Loucy (cell line): ENCODE data around the gene TUT4.

Experiments used
- H2AFZ ChIP-seq: fragments of 200-600 bp; sonication (generic); 2 replicates; pipeline ENCODE4 v1.6.0; 2016; ENCODE audit warnings: antibody characterized with exemption, mild to moderate bottlenecking, low read length, moderate library complexity
- H3F3A ChIP-seq: fragments of 200-600 bp; 2 replicates; pipeline ENCODE4 v1.6.0; 2016; ENCODE audit warnings: antibody characterized with exemption, low read depth, mild to moderate bottlenecking
- H3K27me3 ChIP-seq: fragments of 200-600 bp; sonication (generic); 2 replicates; pipeline ENCODE4 v1.6.1; 2014; ENCODE audit warnings: low read length, mild to moderate bottlenecking; ENCODE audit not compliant: insufficient read depth, poor library complexity, severe bottlenecking
- H3K36me3 ChIP-seq: fragments of 200-600 bp; sonication (generic); 2 replicates; pipeline ENCODE4 v1.6.1; 2016; ENCODE audit warnings: low read length; ENCODE audit not compliant: insufficient read depth
- H3K4me1 ChIP-seq: fragments of 200-600 bp; sonication (generic); 2 replicates; pipeline ENCODE4 v1.5.1; 2014; ENCODE audit warnings: low read length, mild to moderate bottlenecking; ENCODE audit not compliant: insufficient read depth, poor library complexity, severe bottlenecking
- H3K4me2 ChIP-seq: fragments of 200-600 bp; sonication (generic); 2 replicates; pipeline ENCODE4 v1.6.0; 2014; ENCODE audit warnings: antibody characterized with exemption, low read length, low read depth, mild to moderate bottlenecking; ENCODE audit not compliant: poor library complexity, severe bottlenecking
- H3K4me3 ChIP-seq: fragments of 200-600 bp; sonication (generic); 2 replicates; pipeline ENCODE4 v1.5.1; 2014; ENCODE audit warnings: low read length, mild to moderate bottlenecking, mixed read lengths; ENCODE audit not compliant: poor library complexity, severe bottlenecking
- H3K79me2 ChIP-seq: fragments of 200-600 bp; sonication (generic); 2 replicates; pipeline ENCODE4 v1.6.1; 2014; ENCODE audit warnings: low read length; ENCODE audit not compliant: insufficient read depth
- H3K9ac ChIP-seq: fragments of 200-600 bp; sonication (generic); 2 replicates; pipeline ENCODE4 v1.6.0; 2014; ENCODE audit warnings: mild to moderate bottlenecking, low read depth, low read length, moderate library complexity; ENCODE audit not compliant: poor library complexity, severe bottlenecking
- H3K9me2 ChIP-seq: fragments of 200-600 bp; sonication (generic); replicated peaks from 2 replicates; pipeline ENCODE4 v1.6.1; 2016; ENCODE audit warnings: low read depth, low read length, mixed read lengths
- H3K9me3 ChIP-seq: fragments of 200-600 bp; sonication (generic); 2 replicates; pipeline ENCODE4 v1.6.1; 2014; ENCODE audit warnings: mild to moderate bottlenecking, antibody characterized with exemption, low read length, low read depth; ENCODE audit not compliant: insufficient read depth
- H4K20me1 ChIP-seq: fragments of 200-600 bp; sonication (generic); 2 replicates; pipeline ENCODE4 v1.6.0; 2014; ENCODE audit warnings: antibody characterized with exemption, low read length, mild to moderate bottlenecking; ENCODE audit not compliant: insufficient read depth, poor library complexity, severe bottlenecking
- CTCF ChIP-seq: fragments of 200-600 bp; sonication (generic); conservative IDR thresholded peaks from 2 replicates; pipeline ENCODE4 v1.5.1; 2014; ENCODE audit warnings: mild to moderate bottlenecking, antibody characterized with exemption, low read length
- EZH2phosphoT487 ChIP-seq: fragments of 200-600 bp; IDR thresholded peaks from 2 replicates; pipeline ENCODE4 v1.6.1; 2018; ENCODE audit warnings: antibody characterized with exemption, mild to moderate bottlenecking, moderate library complexity, borderline replicate concordance

The TUT4 gene

DNA sequence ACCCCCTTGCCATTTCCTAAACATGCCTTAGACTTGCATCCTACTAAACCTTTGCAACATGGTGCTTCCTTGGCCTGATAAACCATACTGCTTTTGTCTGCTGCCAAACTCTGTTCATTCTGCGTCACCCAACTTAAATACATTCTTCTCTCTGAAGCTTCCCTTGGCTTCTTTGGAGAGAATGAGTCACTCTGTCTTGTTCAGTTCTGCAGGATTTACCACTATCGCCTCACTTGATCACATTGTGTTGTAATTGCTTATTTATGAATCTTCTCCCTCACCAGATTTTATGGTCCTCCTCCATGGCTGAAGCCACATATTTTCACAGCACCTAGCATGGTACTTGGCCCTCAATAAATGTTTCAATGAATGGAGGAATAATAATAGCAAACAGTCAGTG, 21.7 kb upstream of the TUT4 start:
- TF ChIP-seq CTCF (no peak), EZH2phosphoT487 (no peak)
- no peaks in the 10 kb centered on the region for H3K9me2 ChIP-seq
- no peaks in the 10 kb centered on the region for H3K9me3 ChIP-seq

DNA sequence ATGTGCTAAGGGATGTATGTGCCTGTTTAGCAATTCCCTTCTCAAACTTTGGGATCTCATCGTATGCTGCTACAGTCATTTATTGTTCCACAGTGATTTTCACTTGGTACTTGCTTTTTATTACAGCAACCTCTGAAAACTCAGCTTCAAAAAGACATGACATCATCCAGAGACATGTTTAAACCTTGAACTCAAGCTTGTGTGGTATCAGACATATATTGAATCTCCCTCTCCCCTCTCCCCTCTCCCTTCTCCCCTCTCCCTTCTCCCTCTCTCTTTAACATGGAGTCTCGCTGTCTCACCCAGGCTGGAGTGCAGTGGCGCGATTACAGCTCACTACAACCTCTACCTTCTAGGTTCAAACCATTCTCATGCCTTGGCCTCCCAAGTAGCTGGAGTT, 19.5 kb upstream of the TUT4 start:
- no peaks in the 10 kb centered on the region for H3K36me3 ChIP-seq
- H3K9me2 ChIP-seq: no peaks in the 10 kb centered on the region
- H3K79me2 ChIP-seq: no peaks in the 10 kb centered on the region
- no peaks in the 10 kb centered on the region for H3K27me3 ChIP-seq
- H4K20me1 ChIP-seq: no peaks in the 10 kb centered on the region
- no peak overlapping the region for H3K9ac ChIP-seq
- H3K4me1 ChIP-seq: peaks cover 18% of the 10 kb centered on the region
- H3K4me2 ChIP-seq: no peak overlapping the region
- no peak for TF ChIP-seq CTCF
- no peak for TF ChIP-seq EZH2phosphoT487
- no peak overlapping the region for H2AFZ ChIP-seq
- no peaks in the 10 kb centered on the region for H3K9me3 ChIP-seq
- no peaks in the 10 kb centered on the region for H3F3A ChIP-seq
- no peak overlapping the region for H3K4me3 ChIP-seq

More for the DNA sequence above, 21.7 kb upstream of the TUT4 start:
- no peak overlapping the region for H3K4me3 ChIP-seq
- no peaks in the 10 kb centered on the region for H3K79me2 ChIP-seq
- no peaks in the 10 kb centered on the region for H3K27me3 ChIP-seq
- H4K20me1 ChIP-seq: no peaks in the 10 kb centered on the region
- no peaks in the 10 kb centered on the region for H3K36me3 ChIP-seq
- no peak overlapping the region for H2AFZ ChIP-seq
- H3K4me2 ChIP-seq: no peak overlapping the region
- H3K9ac ChIP-seq: no peak overlapping the region
- peaks cover 5% of the 10 kb centered on the region; the same call in 1 of the 2 replicates for H3F3A ChIP-seq
- peaks cover 13% of the 10 kb centered on the region for H3K4me1 ChIP-seq

- no peak overlapping the region for H3K9ac ChIP-seq
- peaks cover 18% of the 10 kb centered on the region for H3K4me1 ChIP-seq
- H3K27me3 ChIP-seq: no peaks in the 10 kb centered on the region
- no peaks in the 10 kb centered on the region for H3K9me3 ChIP-seq
- H4K20me1 ChIP-seq: no peaks in the 10 kb centered on the region
- H3K4me2 ChIP-seq: peak overlapping the region; percentile 35
- no peaks in the 10 kb centered on the region for H3K79me2 ChIP-seq
- H2AFZ ChIP-seq: no peak overlapping the region; the same call in 1 of the 2 replicates
- no peaks in the 10 kb centered on the region for H3K36me3 ChIP-seq
- H3K4me3 ChIP-seq: no peak overlapping the region
- TF ChIP-seq EZH2phosphoT487 (no peak), CTCF (no peak)
- H3K9me2 ChIP-seq: no peaks in the 10 kb centered on the region
- no peaks in the 10 kb centered on the region for H3F3A ChIP-seq
These were observed 18.9 kb upstream of the TUT4 start for GRCh38 chr1:52571783-52572182.
